Loucy (cell line): Measurements from ENCODE around the gene THAP7.

ENCODE experiments used
- H2AFZ ChIP-seq: fragments of 200-600 bp; sonication (generic); 2 replicates; pipeline ENCODE4 v1.6.0; 2016; ENCODE audit warnings: antibody characterized with exemption, mild to moderate bottlenecking, low read length, moderate library complexity
- H3F3A ChIP-seq: fragments of 200-600 bp; 2 replicates; pipeline ENCODE4 v1.6.0; 2016; ENCODE audit warnings: antibody characterized with exemption, low read depth, mild to moderate bottlenecking
- H3K27me3 ChIP-seq: fragments of 200-600 bp; sonication (generic); 2 replicates; pipeline ENCODE4 v1.6.1; 2014; ENCODE audit warnings: low read length, mild to moderate bottlenecking; ENCODE audit not compliant: insufficient read depth, poor library complexity, severe bottlenecking
- H3K36me3 ChIP-seq: fragments of 200-600 bp; sonication (generic); 2 replicates; pipeline ENCODE4 v1.6.1; 2016; ENCODE audit warnings: low read length; ENCODE audit not compliant: insufficient read depth
- H3K4me1 ChIP-seq: fragments of 200-600 bp; sonication (generic); 2 replicates; pipeline ENCODE4 v1.5.1; 2014; ENCODE audit warnings: low read length, mild to moderate bottlenecking; ENCODE audit not compliant: insufficient read depth, poor library complexity, severe bottlenecking
- H3K4me2 ChIP-seq: fragments of 200-600 bp; sonication (generic); 2 replicates; pipeline ENCODE4 v1.6.0; 2014; ENCODE audit warnings: antibody characterized with exemption, low read length, low read depth, mild to moderate bottlenecking; ENCODE audit not compliant: poor library complexity, severe bottlenecking
- H3K4me3 ChIP-seq: fragments of 200-600 bp; sonication (generic); 2 replicates; pipeline ENCODE4 v1.5.1; 2014; ENCODE audit warnings: low read length, mild to moderate bottlenecking, mixed read lengths; ENCODE audit not compliant: poor library complexity, severe bottlenecking
- H3K79me2 ChIP-seq: fragments of 200-600 bp; sonication (generic); 2 replicates; pipeline ENCODE4 v1.6.1; 2014; ENCODE audit warnings: low read length; ENCODE audit not compliant: insufficient read depth
- H3K9ac ChIP-seq: fragments of 200-600 bp; sonication (generic); 2 replicates; pipeline ENCODE4 v1.6.0; 2014; ENCODE audit warnings: mild to moderate bottlenecking, low read depth, low read length, moderate library complexity; ENCODE audit not compliant: poor library complexity, severe bottlenecking
- H3K9me2 ChIP-seq: fragments of 200-600 bp; sonication (generic); replicated peaks from 2 replicates; pipeline ENCODE4 v1.6.1; 2016; ENCODE audit warnings: low read depth, low read length, mixed read lengths
- H3K9me3 ChIP-seq: fragments of 200-600 bp; sonication (generic); 2 replicates; pipeline ENCODE4 v1.6.1; 2014; ENCODE audit warnings: mild to moderate bottlenecking, antibody characterized with exemption, low read length, low read depth; ENCODE audit not compliant: insufficient read depth
- H4K20me1 ChIP-seq: fragments of 200-600 bp; sonication (generic); 2 replicates; pipeline ENCODE4 v1.6.0; 2014; ENCODE audit warnings: antibody characterized with exemption, low read length, mild to moderate bottlenecking; ENCODE audit not compliant: insufficient read depth, poor library complexity, severe bottlenecking
- CTCF ChIP-seq: fragments of 200-600 bp; sonication (generic); conservative IDR thresholded peaks from 2 replicates; pipeline ENCODE4 v1.5.1; 2014; ENCODE audit warnings: mild to moderate bottlenecking, antibody characterized with exemption, low read length
- EZH2phosphoT487 ChIP-seq: fragments of 200-600 bp; IDR thresholded peaks from 2 replicates; pipeline ENCODE4 v1.6.1; 2018; ENCODE audit warnings: antibody characterized with exemption, mild to moderate bottlenecking, moderate library complexity, borderline replicate concordance

THAP7 gene

DNA sequence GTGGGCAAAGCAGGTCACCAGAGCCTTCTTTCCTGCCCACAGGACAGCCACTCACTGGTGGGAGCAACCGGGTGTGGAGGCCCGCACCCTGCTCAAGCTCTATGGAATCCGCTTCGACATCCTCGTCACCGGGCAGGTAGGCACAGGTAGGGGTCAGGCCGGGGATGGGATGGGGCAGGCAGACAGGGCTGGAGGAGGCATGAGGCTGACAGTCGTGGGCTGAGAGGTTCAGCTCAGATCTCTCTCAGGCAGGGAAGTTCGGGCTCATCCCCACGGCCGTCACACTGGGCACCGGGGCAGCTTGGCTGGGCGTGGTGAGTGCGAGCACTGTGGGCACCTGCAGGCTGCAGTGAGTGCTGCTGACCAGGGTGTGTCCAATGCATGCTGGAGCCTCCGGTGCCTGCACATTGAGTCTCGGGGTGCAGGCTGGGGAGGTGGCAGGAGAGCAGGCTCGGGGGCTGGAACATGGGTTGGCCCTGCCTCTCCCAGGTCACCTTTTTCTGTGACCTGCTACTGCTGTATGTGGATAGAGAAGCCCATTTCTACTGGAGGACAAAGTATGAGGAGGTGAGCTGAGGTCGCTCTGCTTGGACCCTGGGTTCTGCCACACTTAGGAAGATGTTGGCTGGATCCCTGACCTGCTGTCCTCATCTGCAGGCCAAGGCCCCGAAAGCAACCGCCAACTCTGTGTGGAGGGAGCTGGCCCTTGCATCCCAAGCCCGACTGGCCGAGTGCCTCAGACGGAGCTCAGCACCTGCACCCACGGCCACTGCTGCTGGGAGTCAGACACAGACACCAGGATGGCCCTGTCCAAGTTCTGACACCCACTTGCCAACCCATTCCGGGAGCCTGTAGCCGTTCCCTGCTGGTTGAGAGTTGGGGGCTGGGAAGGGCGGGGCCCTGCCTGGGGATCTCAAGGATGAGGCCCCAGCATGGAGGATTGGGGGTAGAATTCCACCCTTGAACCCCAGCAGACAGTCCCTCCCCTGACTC lies 24.1 kb upstream of the THAP7 start:
- no peaks in the 10 kb centered on the region for H3K9me2 ChIP-seq
- peak overlapping the region; percentile 74 for H3K9ac ChIP-seq
- peak overlapping the region; percentile 58 for H3K4me2 ChIP-seq
- H3K36me3 ChIP-seq: no peaks in the 10 kb centered on the region
- H2AFZ ChIP-seq: peak overlapping the region; percentile 83; the same call in 1 of the 2 replicates
- H3K4me3 ChIP-seq: peak overlapping the region; percentile 42
- no peaks in the 10 kb centered on the region for H3K9me3 ChIP-seq
- TF ChIP-seq EZH2phosphoT487 (no peak), CTCF (no peak)
- H3K4me1 ChIP-seq: peaks cover 10% of the 10 kb centered on the region
- no peaks in the 10 kb centered on the region for H3K79me2 ChIP-seq
- H3K27me3 ChIP-seq: no peaks in the 10 kb centered on the region
- H4K20me1 ChIP-seq: no peaks in the 10 kb centered on the region
- no peaks in the 10 kb centered on the region for H3F3A ChIP-seq

DNA sequence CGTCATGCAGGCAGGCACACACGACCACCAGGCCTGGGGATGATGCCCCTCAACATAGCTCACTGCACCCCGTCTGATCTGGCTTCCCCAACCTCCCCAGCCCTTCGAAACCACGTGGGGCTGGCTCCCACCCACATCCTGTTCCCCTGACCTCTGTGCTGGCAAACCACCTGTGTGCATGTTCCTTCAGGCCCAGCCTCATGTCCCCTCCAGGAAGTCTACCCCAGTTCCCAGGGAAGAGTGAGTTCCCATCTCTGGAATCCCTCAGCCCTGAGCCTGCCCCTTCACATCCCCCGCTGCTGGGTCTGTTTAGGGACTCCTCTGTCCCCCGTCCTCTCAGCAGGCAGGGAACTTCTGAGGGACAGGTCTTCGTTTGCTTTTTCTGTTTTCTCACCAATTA lies 23.3 kb upstream of the THAP7 start:
- Histone ChIP-seq H3K9me3 (no peaks in the 10 kb centered on the region), H4K20me1 (no peaks in the 10 kb centered on the region), H3K9me2 (no peaks in the 10 kb centered on the region), H3K79me2 (no peaks in the 10 kb centered on the region), H3F3A (no peaks in the 10 kb centered on the region), H2AFZ (peak overlapping the region; percentile 83), H3K9ac (peak overlapping the region; percentile 74), H3K27me3 (no peaks in the 10 kb centered on the region), H3K4me3 (peak overlapping the region; percentile 42), H3K4me2 (peak overlapping the region; percentile 58), H3K36me3 (no peaks in the 10 kb centered on the region), H3K4me1 (peaks cover 10% of the 10 kb centered on the region)
- TF ChIP-seq EZH2phosphoT487 (no peak), CTCF (no peak)

DNA sequence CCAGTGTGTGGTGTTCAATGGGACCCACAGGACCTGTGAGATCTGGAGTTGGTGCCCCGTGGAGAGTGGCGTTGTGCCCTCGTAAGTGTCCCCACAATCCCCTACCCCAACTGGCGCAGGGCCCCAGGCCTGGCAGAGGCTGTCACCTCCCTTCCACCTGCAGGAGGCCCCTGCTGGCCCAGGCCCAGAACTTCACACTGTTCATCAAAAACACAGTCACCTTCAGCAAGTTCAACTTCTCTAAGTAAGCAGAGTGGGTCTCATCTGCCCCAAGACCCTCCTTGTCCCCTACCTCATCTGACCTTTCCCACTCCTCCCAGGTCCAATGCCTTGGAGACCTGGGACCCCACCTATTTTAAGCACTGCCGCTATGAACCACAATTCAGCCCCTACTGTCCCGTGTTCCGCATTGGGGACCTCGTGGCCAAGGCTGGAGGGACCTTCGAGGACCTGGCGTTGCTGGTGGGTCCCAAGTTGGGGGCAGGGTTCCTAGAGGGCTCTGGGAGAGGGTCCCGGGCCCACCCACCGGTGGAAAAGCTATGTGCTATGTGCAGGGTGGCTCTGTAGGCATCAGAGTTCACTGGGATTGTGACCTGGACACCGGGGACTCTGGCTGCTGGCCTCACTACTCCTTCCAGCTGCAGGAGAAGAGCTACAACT lies 21.2 kb upstream of the THAP7 start:
- Histone ChIP-seq H3K9ac (no peak overlapping the region), H3K4me2 (no peak overlapping the region), H3K4me1 (peaks cover 10% of the 10 kb centered on the region), H4K20me1 (no peaks in the 10 kb centered on the region), H3K79me2 (no peaks in the 10 kb centered on the region), H3K4me3 (no peak overlapping the region), H3F3A (no peaks in the 10 kb centered on the region), H3K9me2 (no peaks in the 10 kb centered on the region), H3K36me3 (no peaks in the 10 kb centered on the region), H3K9me3 (no peaks in the 10 kb centered on the region), H2AFZ (no peak overlapping the region), H3K27me3 (no peaks in the 10 kb centered on the region)
- TF ChIP-seq EZH2phosphoT487 (no peak), CTCF (peak; percentile 26; the same call in 1 of the 2 replicates)
